HG03432 (cell line): ENCODE measurements around the gene CCDC106.

Experiments
- ATAC-seq: cut with Tn5 transposase; IDR thresholded peaks from one replicate; pipeline ENCODE4 v1.9.1; 2021; ENCODE audit warnings: mild to moderate bottlenecking, moderate library complexity; ENCODE audit not compliant: unreplicated experiment

Gene CCDC106

DNA sequence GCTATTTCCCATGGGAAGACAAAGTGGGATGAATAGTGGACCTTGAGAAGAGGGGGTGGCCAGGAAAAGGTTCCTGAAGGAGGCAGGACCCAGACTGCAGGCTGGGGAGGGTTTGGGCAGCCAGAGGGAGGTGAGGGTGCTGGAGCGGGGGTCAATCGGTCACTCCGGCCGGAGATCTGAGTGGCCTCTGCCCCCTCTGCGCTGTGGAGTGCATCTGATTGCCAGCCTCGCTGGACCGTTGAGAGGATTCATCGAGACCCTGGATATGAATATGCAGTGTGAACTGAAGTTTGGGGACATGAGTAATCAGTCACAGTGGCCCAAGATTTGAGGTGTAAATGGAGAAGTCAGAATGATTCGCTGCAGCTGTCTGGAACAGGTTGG is 12.7 kb upstream of the CCDC106 start:
- no peak for ATAC-seq

DNA sequence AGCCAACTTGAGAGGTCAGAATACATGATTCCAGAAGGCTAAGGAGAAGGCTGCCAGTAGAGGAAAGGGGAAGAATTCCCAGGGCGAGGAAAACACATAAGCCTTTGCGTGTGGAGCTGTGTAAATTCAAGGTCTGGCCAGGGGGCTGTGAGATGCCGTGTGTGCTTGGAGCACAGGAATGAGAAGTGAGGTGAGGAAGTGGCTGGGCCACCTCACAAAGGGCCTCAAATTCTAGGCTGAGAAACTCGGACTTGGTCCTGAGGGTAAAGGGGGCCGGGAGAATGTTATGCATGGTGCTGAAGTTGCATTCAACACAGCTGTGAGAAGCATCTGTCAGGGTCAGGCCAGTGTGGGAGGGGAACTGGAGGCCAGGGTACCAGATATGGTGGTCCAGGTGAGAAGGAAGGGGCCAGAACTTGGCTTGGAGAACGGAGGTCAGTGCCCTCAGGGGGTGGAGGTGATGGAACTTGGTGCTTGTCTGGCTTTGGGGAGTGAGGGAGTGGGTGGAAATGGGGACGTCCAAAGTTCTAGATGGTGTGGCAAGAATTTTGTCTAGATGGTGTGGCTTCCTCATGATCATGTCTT is 12.1 kb upstream of the CCDC106 start:
- no peak for ATAC-seq

DNA sequence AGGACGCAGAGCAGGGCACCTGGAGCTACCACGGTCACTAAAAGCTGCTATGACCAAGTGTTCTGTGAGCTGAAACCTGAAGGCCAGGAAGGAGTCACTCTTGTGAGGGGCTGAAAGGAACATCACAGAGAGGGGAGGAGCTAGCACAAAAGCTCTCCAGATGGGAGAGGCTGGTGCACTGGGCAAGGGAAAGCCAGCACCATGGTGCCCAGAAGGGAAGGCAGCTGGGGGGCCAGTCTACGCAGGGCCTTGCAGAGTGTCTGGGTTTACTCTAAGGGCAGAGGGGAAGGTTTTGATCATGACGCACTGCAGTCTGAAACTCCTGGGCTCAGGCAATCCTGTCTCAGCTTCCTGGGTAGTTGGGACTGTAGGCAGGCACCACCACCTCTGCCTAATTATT is 11.3 kb upstream of the CCDC106 start:
- ATAC-seq = no peak

DNA sequence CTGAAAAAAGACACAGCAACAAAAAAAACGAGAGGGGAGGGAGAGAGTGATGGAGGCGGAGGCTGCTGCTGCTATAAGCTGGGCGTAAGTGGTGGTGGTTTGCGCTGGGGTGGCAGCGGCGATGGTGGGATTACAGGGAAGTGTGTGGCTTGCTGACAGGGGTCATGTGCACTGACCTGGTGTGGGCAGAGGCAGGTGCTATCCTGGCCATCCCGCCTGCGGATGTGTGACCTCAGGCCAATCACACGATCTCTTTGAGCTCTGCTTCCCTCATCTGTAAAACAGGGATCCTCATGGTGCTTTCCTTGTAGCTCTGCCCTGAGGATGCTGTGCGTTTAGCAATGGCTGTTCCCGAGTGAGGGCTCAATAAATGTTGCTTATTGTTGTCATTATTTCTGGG is 10.5 kb upstream of the CCDC106 start:
- no peak for ATAC-seq

DNA sequence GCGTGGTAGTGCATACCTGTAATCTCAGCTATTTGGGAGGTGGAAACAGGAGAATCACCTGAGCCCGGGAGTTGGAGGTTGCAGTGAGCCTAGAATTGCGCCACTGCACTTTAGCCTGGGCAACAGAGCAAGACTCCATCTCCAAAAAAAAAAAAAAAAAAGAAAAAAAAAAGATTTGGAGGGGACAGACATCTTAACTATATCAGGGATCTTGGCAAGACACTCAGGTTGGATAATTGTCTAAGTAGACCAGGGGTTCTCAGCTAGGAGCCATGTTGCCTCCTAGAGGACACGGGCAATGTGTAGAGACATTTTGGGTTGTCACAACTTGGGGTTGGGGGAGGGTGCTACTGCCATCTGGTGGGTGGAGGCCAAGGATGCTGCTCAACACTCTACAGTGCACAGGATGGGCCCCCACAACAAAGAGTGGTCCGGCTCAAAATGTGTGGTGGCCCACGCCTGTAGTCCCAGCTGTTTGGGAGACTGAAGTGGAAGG is 9.1 kb upstream of the CCDC106 start:
- ATAC-seq = no peak

DNA sequence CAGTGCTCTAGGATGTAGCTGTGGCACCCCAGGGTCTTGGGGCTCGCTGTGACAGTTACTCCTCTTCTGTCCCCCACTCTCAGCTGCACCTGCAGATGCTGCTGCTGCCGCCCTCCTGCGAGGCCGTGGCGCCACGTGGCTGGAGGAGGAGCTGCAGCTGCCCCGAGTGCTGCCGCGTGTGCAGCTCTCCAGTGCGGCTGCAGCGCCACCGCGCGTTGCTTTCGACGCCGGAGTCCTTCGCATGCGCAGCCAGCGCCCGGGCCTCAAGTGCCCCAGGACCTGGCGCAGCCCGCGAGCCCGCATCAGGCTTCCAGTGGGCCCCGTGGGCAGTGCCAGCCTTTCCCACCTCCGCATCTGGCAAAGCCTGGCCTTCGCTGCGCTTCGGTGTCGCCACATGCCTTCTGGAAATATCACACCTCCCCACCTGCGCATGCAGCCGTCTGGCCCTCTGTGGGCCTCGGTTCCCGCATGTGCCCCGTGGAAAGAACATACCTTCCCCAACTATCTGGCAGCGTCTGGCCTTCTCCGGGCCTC is 7.9 kb upstream of the CCDC106 start:
- ATAC-seq = no peak

DNA sequence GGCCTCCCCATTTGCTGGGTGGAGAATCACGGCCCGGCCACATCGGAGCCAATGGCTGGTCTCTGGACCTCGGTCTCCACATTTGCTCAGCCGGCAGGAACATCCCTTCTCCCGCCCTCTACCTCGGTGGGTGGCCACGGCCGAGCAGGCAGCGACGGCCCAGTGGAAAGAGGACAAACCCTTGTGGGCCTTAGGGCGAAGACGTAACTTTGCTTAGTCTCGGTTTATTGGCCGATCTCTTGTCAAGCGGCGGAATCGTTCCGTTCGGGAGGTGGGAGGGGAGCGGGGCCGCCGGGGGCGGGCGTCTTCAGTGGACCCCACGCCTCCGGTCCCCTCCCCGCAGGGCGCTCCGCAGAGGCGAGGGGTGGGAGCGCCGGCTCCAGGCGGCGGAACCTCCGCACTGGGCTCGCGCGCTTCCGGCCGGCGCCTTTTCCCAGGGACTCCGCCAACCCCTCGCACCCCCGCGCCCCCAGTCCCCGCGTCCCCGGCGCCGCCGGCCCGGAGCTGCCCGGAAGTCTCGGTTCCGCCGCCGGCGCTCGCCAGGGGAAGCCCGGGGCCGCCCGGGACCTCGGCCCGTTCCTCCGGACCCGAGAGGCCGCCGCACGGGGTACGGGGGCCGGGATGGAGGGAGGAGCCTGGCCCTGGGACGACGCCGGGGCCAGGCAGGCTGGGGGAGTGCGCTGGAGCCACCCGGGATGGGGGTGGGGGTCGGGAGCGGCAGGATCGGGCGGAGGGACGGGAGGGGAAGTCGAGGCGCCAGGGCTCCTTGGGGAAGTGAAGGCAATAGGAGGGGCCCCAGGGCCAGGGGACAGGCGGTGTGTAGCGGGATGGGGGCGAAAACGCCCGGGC is 7.2 kb upstream of the CCDC106 start, which contains the start of gene ZNF580:
TSS of gene ZNF580 (plus strand) at position 426 of the 849 bp plus-strand sequence. CDS start 1,507 bp downstream, outside the sequence.
- ATAC-seq = peak; percentile 28

DNA sequence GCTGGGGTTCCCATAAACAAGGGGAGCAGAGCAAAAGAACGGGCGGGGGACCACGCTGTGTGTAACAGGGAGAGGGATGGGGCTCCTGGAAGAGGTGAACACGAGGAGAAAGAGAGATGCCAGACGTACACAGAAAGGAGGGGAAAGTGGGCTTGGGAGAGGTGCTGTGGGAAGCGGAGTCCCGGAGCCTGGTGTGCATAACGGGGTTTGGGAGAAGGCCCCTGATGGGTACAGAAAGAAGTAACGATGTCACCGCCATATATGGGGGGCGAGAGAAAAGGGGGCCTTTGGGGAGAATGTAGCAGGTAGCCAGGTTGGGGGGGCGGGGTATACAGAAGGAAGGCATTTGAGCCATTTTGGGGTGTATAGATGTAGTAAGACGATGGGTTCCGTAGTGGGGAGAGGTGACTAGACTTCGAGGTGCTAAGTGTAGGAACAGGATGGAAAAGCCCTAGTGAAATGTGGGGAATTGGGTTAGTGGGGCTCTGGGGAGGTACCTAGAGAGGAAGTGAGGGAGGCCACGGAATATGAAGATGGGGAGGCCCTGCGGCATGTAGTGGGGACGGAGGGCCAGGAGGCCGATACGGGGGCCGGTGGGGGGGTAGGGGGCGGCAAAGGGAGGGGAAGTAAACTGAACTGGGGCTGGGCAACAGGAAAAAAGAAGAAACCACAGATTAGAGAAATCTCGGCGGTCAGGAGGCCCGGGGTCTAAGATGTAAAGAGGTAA is 6.4 kb upstream of the CCDC106 start:
- no peak for ATAC-seq

DNA sequence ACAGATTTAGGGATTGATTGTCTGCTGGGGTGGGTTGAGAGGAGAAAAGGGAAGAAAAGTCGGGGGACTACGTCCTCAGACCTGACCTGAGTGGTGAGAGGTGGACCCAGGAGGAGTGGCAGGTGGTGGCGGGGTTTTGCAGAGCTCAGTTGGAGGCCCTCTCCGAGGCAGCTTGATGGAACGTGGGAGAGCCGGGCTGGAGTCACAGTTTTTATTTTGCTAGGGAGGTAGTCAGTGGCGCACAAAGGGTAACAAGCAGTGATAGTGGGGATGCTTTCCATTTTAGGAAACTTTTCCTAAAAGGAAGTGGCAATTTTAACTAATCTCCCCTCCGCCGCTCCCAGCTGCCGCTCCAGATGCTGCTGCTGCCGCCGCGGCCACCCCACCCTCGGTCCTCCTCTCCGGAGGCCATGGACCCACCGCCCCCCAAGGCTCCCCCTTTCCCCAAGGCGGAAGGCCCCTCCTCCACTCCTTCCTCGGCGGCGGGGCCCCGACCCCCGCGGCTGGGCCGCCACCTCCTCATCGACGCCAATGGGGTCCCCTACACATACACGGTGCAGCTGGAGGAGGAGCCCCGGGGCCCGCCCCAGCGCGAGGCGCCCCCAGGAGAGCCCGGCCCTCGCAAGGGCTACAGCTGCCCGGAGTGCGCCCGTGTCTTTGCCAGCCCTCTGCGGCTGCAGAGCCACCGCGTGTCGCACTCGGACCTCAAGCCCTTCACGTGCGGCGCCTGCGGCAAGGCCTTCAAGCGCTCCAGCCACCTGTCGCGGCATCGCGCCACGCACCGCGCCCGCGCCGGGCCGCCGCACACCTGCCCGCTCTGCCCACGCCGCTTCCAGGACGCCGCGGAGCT is 5.6 kb upstream of the CCDC106 start:
- peak; percentile 11 for ATAC-seq

DNA sequence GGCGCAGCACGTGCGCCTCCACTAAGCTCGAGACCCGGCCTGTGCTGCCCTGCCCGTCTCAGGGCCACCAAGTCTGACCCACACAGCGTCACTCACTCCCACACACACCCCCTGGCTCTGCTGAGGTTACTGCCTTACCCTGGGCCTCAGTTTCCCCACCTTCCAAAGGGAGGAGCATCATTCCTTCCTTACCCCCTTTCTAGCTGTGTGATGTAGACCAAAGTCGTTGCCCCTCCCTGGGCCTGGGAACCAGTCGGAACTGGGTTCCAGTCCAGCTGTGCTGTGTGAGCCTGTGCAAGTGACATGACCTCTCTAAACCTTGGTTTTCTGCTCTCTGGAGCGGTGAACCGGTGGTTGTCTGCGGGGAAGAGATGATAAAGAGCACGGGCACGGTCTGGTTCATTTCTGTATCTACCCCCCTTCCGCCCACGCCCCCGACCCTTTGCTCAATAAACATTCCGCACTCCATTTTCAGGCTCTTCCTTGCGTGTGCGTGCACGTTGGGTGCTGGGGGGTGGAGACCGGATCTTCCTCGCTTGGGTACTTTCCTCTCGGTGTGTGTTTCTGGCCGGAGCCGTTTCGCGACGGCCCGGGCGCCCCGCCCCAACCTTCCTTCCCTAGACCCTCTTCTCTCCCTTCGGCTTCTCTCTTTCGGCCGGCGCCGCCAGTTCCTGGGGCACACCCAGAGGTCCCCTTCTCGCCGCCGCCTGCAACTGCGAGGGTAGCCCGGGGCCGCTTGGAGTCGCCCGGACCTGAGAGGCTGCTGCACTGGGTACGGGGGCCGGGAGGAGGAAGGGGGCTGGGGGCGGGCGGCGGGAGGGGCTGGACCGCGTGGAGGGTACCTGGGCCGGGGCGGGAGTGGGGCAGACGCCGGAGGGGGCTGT is 4.8 kb upstream of the CCDC106 start, which contains the start of gene ZNF581:
TSS of gene ZNF581 (plus strand) at position 647 of the 884 bp plus-strand sequence. CDS start 923 bp downstream, outside the sequence.
- peak; percentile 35 for ATAC-seq

DNA sequence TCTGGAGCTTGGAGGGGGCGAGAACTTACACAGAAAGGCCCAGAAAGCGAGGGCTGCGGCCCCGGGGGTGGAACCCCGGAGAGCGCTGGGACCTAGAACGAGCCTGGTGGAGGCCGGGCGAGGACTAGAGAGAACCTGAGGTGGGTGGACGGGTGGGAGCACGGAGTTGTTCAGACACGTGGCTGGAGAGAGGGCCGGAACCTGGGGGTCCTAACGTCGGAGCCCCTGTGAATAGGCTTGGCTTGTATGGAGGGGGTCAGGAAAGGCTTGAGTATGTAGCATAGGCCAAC is 4.2 kb upstream of the CCDC106 start:
- no peak for ATAC-seq

DNA sequence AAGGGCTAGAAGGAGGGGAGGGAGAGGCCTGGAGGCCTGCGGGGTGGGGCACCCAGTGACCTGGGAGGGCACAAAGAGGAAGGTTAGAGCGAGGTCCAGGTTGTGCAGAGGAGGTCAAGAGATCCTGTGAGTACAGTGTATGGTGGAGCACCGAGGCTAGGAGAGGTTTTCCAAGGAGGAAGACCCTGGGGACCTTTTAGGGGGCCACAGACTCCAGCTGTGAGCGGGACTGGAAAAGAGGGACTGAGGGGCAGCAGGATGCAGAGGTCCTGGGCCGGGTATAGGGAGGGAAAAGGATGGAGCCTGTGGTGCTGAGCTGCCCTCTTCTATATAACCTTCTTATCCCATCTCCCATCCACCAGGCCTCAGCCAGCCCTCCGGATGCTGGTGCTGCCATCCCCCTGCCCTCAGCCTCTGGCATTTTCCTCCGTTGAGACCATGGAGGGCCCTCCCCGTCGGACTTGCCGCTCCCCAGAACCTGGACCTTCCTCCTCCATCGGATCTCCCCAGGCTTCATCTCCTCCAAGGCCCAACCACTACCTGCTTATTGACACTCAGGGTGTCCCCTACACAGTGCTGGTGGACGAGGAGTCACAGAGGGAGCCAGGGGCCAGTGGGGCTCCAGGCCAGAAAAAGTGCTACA is 3.7 kb upstream of the CCDC106 start:
- ATAC-seq = no peak

DNA sequence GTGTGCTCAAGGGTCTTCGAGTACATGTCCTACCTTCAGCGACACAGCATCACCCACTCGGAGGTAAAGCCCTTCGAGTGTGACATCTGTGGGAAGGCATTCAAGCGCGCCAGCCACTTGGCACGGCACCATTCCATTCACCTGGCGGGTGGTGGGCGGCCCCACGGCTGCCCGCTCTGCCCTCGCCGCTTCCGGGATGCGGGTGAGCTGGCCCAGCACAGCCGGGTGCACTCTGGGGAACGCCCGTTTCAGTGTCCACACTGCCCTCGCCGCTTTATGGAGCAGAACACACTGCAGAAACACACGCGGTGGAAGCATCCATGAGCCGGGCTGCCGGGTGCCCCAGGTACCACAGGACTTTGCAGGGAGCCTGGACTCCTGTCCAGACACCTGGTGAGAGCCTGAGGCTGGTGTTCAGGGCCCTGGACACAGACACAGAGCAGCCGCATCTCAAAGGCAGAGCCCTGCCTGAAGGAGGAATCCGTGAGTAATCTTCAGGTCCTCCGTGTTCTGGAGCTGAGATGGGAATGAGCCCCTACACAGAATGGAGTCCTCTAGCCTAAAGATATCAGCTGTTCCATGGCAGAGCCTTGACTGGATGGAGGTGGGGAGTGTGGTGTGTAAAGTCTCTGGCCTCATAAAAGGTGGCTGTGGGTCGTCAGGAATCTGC is 3.0 kb upstream of the CCDC106 start:
- ATAC-seq = no peak

DNA sequence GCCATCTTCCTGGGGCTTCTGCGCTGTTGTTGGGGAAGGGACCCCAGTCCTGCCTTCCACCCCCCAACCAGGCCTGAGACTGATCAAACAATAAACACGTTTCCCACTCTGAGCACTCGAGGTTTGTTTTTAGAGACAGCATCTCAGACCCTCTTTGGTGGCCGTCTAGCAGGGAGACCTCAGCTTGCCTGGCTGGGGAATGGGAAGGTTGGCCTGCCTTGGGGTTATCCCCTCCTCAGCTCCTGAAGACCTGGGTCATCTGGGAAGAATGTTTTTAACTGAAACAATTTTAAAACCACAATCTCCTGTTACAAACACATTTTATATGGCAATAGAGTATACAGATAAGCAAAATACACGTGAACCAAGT is 2.5 kb upstream of the CCDC106 start:
- no peak for ATAC-seq

DNA sequence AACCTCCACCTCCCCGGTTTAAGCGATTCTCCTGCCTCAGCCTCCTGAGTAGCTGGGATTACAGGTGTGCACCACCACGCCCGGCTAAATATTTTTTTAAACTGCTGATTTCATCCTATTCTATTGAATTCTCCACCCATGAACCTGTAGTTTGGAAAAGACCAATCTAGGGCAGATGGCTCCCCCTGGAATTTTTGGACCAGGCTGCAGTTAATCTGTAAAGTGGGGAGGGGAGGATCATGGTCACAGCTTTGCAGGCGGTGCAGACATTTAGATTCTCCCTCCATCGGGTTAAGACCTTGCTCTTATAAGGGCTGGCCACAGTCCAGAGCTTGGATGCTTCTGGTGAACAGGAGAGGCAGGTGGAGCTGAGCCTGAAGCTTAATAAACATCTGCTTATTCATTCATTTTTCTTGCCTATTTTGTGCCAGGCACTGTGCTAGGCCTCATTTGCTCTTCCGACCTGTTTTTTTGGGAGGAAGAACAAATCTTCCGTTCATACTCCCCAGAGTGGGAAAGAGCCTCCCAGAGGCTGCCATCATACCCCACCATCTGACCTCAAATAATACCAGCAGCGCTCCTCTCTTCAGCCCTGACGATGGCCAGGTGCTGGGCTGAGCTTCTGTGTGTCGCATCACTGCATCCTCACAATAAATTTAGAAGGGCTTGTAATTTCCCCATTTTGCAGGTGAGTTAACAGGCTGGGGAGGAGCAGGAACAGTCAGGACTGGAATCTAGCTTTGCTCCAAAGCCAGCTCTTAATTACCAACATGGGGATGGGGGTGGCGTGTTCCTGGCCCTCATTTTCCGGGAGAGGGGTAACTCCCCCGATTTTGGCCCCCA is 902 bp upstream of the CCDC106 start:
- no peak for ATAC-seq

DNA sequence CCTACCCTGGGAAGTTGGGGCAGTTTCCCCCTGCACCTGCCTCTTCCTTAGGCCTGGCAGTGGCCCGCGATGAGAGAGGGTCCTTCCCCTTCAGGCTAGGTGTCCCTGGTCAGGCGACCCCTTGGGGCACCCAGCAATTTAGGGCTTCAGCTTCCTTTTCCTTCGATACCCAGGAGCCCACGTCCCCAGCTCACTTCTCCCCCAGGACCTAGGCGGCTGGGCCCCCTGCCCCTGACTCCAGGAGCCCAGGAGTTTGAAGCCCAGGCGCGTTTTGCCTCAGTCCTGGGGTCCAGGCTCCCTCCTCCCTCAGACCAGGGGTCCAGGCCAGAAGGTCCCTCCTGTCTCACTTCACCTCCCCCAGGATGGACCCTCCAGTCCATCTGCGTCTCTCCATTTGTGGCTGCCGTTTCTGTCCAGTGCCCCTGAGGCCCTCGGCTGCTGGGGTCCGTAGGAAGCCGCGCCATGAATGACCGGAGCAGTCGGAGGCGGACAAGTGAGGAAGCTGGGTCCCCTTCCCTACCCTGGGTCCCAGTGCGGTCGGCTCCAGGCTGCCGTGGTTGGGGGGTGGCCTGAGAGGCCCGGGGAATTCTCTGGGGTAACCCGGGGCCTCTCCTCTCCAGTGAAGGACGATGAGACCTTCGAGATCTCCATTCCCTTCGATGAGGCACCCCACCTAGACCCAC is 714 bp downstream of the CCDC106 start:
- ATAC-seq = no peak
